Panc1 (cell line): ENCODE data around the gene TRERF1. TPM values are rescaled to one million over a fixed set of nuclear protein-coding genes. Genes with fewer than 3 reads are reported as not detected.
"Not testable (repeated sequence)": the region's sequence is repeated elsewhere in the genome, so short reads cannot be mapped to it uniquely, and the experiment has no call there.

Experiments
- ATAC-seq: fragments of 200-7000 bp; cut with Tn5 transposase; 2 replicates; pipeline ENCODE4 v1.9.1; 2020; ENCODE audit warnings: mild to moderate bottlenecking, moderate library complexity
- BruUV-seq: library from RNA; stranded (reverse); fragments of 400-500 nt; replicated peaks from 2 replicates; lab custom pipeline; 2021; lab: Mats Ljungman, UMichigan
- CTCF ChIA-PET: fragments of 300-600 bp; sonication (Branson Sonifier 250); formaldehyde crosslinking; loops from one replicate; lab custom pipeline; 2022; ENCODE audit warnings: antibody characterized with exemption; lab: Charles Lee
- POLR2A ChIA-PET: fragments of 300-600 bp; sonication (Branson Sonifier 250); formaldehyde crosslinking; loops from one replicate; lab custom pipeline; 2022; ENCODE audit warnings: antibody characterized with exemption; lab: Charles Lee
- DNase-seq: peaks from one replicate; pipeline ENCODE4 v3.0.0-alpha.2; 2010; ENCODE audit warnings: low read depth, low spot score
- H3K27ac ChIP-seq: 2 replicates; pipeline ENCODE4 v1.5.1; 2011; ENCODE audit warnings: mild to moderate bottlenecking, low read length, inconsistent platforms
- H3K27me3 ChIP-seq: fragments of 200-500 bp; sonication (Bioruptor generic); 2 replicates; pipeline ENCODE4 v1.6.0; 2014; ENCODE audit warnings: low read length, inconsistent platforms; ENCODE audit not compliant: control insufficient read depth, insufficient read depth
- H3K36me3 ChIP-seq: fragments of 200-500 bp; sonication (Bioruptor generic); 2 replicates; pipeline ENCODE4 v1.5.1; 2014; ENCODE audit warnings: inconsistent platforms, mild to moderate bottlenecking, low read length, moderate library complexity; ENCODE audit not compliant: control insufficient read depth, insufficient read depth
- H3K4me1 ChIP-seq: 2 replicates; pipeline ENCODE4 v1.5.1; 2011; ENCODE audit warnings: inconsistent platforms, mild to moderate bottlenecking, low read length, moderate library complexity; ENCODE audit not compliant: control insufficient read depth, insufficient read depth
- H3K4me3 ChIP-seq, 2 experiments: 2 replicates each; pipeline ENCODE4 v1.5.1; 2011 to 2012; ENCODE audit warnings: low read depth in 2 of 2, low read length in 2 of 2, mild to moderate bottlenecking in 2 of 2, inconsistent platforms in 1 of 2, moderate library complexity in 1 of 2
- H3K9me3 ChIP-seq: fragments of 200-500 bp; sonication (Bioruptor generic); 2 replicates; pipeline ENCODE4 v1.5.1; 2014; ENCODE audit warnings: low read depth, mild to moderate bottlenecking, inconsistent platforms, low read length, moderate library complexity; ENCODE audit not compliant: control insufficient read depth, insufficient read depth
- POLR2AphosphoS5 ChIP-seq: IDR thresholded peaks from 2 replicates; pipeline ENCODE4 v1.6.1; 2012; ENCODE audit warnings: mild to moderate bottlenecking, low read depth, low read length, moderate library complexity
- REST ChIP-seq, 2 experiments: IDR thresholded peaks; 2 replicates each; pipeline ENCODE4 v1.6.1; 2011 to 2012; ENCODE audit warnings: low read depth in 2 of 2, control low read depth in 1 of 2, low read length in 1 of 2, mild to moderate bottlenecking in 1 of 2, moderate library complexity in 1 of 2; ENCODE audit not compliant: insufficient read depth in 1 of 2
- SIN3A ChIP-seq: IDR thresholded peaks from 2 replicates; pipeline ENCODE4 v1.6.1; 2012; ENCODE audit warnings: low read depth, mild to moderate bottlenecking, low read length, moderate library complexity, borderline replicate concordance; ENCODE audit not compliant: insufficient read depth
- in situ Hi-C: cut with HindIII; loops from 2 replicates; pipeline ENCODE4 v1.10.0; 2016; ENCODE audit warnings: low sequenced_read_pairs, low pct_unique_long_range_greater_than_20kb
- intact Hi-C: fragments of 100-400 bp; cut with micrococcal nuclease; formaldehyde crosslinking; loops from one replicate; pipeline ENCODE4 v1.10.0; 2022; ENCODE audit not compliant: unreplicated experiment
- total RNA-seq: library from RNA; stranded (reverse); gene quantifications from one replicate; pipeline ENCODE4 v1.2.1, GENCODE V29; 2021; ENCODE audit not compliant: unreplicated experiment
- TF ChIP-seq, protein P1 (sequence below): fragments of 450-650 bp; IDR thresholded peaks from 2 replicates; pipeline ENCODE4 v1.5.1; 2017; ENCODE audit warnings: mild to moderate bottlenecking

The TRERF1 gene
- total RNA-seq, 1 experiment from 2014 or later = 30.6 TPM

DNA sequence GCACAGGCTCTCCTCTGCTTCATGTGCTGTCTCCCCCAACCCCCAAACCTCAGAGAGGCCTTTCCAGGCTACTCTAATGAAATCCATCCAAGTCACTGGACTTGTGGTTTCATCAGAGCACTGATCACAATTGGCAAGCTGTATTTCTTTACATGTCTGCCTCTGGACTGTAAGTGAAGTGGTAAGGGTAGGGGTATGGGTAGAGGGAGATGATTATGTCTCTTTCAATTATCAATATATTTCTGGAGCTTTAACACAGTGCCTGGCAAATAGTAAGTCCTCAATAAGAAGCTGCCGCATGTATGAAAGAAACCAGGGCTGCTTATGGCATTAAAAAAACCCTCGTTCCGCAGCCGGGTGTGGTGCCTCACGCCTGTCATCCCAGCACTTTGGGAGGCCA lies 5.4 kb downstream of the TRERF1 start:
- no peaks in the 10 kb centered on the region for H3K9me3 ChIP-seq
- POLR2A ChIA-PET = interaction anchor here (0.6 kb wide), 1 partner anchor 12 kb away, joined by 4 read pairs; no protein-coding TSS in a partner anchor
- BruUV-seq = no TSS peak

GRCh38 chr6:42445955-42446354 lies 5.8 kb downstream of the TRERF1 start:
- H3K4me1 ChIP-seq = peaks cover 65% of the 10 kb centered on the region
- H3K4me3 ChIP-seq, in situ Hi-C loops, ATAC-seq, BruUV-seq, H3K27ac ChIP-seq, DNase-seq, H3K36me3 ChIP-seq, H3K9me3 ChIP-seq, CTCF ChIA-PET, intact Hi-C loops, H3K27me3 ChIP-seq: not testable (repeated sequence)
- POLR2A ChIA-PET = interaction anchor here (0.6 kb wide), 1 partner anchor 11 kb away, joined by 4 read pairs; no protein-coding TSS in a partner anchor

More for the DNA sequence above, 5.4 kb downstream of the TRERF1 start:
- Histone ChIP-seq H3K27me3 (no peaks in the 10 kb centered on the region), H3K36me3 (no peaks in the 10 kb centered on the region), H3K27ac (no peak overlapping the region), H3K4me3 (no peak overlapping the region), H3K4me1 (peaks cover 60% of the 10 kb centered on the region)
- in situ Hi-C loops = no loop called here
- intact Hi-C loops = no loop called here
- CTCF ChIA-PET = no interaction called here
- no peak for DNase-seq
- TF ChIP-seq SIN3A (no peak), POLR2AphosphoS5 (no peak), REST (IDR thresholded peaks at IDR 0.05; ENCODE audit: insufficient read depth in 1 of 2, low read depth in 2 of 2, low read length in 1 of 2) (no peak)
- TF ChIP-seq, protein P1, sequence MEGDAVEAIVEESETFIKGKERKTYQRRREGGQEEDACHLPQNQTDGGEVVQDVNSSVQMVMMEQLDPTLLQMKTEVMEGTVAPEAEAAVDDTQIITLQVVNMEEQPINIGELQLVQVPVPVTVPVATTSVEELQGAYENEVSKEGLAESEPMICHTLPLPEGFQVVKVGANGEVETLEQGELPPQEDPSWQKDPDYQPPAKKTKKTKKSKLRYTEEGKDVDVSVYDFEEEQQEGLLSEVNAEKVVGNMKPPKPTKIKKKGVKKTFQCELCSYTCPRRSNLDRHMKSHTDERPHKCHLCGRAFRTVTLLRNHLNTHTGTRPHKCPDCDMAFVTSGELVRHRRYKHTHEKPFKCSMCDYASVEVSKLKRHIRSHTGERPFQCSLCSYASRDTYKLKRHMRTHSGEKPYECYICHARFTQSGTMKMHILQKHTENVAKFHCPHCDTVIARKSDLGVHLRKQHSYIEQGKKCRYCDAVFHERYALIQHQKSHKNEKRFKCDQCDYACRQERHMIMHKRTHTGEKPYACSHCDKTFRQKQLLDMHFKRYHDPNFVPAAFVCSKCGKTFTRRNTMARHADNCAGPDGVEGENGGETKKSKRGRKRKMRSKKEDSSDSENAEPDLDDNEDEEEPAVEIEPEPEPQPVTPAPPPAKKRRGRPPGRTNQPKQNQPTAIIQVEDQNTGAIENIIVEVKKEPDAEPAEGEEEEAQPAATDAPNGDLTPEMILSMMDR = no peak
- no peak for ATAC-seq

DNA sequence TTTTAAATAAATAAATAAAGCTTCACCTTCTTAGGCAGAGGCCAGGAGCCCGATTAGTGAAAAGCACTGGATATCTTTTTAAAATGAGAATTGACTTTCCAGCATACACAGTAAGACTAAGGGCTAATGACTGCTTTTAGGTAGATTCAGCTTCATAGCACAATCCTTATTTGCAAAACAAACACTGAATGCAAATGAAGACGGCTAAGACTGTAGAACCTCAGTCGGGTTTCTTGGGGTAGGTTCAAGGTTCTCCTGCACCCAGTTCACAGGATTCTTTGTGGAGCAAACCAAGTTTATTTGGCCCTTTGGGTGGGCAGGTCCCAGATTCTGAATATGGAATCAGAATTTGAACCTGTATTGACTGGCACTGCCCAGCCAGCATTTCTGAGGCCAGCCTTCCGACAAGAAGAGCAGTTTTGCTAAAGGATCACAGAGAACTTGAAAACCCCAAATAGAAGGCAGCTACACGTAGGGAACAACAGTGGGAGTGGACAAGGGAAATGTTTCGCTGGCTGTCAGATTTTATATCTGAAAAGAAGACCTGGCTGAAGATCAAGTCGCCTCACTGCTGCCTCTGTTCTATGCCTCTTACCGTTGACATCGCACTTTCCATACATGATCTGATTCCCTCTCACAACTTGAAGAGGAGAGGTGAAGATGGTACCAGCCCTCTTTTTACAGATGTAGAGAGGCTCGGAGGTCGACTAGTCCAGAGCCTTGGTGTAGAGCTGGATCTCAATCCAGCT lies 8.2 kb downstream of the TRERF1 start:
- peak overlapping the region in 1 of 2 experiments; percentile 10; a peak in 1 of 4 replicates for H3K4me3 ChIP-seq
- no peaks in the 10 kb centered on the region for H3K27me3 ChIP-seq
- ATAC-seq = peak; percentile 46
- DNase-seq = no peak
- H3K36me3 ChIP-seq = no peaks in the 10 kb centered on the region
- in situ Hi-C loops = no loop called here
- ChIA-PET CTCF (interaction anchor here (0.7 to 1.1 kb wide), 2 partner anchors 10 to 104 kb away, joined by 3 to 5 read pairs; no protein-coding TSS in a partner anchor), POLR2A (no interaction called here)
- no peaks in the 10 kb centered on the region for H3K9me3 ChIP-seq
- no peak for TF ChIP-seq REST (IDR thresholded peaks at IDR 0.05; ENCODE audit: insufficient read depth in 1 of 2, low read depth in 2 of 2, low read length in 1 of 2)
- TF ChIP-seq SIN3A = no peak
- intact Hi-C loops = no loop called here
- no TSS peak for BruUV-seq
- H3K4me1 ChIP-seq = peaks cover 71% of the 10 kb centered on the region
- H3K27ac ChIP-seq = peak overlapping the region; percentile 73
